ENCODE measurements around the gene PRKACG.

GRCh38 chr9:68983008-68983411 lies 30.9 kb downstream of the PRKACG start:
- TF ChIP-seq, protein P1, sequence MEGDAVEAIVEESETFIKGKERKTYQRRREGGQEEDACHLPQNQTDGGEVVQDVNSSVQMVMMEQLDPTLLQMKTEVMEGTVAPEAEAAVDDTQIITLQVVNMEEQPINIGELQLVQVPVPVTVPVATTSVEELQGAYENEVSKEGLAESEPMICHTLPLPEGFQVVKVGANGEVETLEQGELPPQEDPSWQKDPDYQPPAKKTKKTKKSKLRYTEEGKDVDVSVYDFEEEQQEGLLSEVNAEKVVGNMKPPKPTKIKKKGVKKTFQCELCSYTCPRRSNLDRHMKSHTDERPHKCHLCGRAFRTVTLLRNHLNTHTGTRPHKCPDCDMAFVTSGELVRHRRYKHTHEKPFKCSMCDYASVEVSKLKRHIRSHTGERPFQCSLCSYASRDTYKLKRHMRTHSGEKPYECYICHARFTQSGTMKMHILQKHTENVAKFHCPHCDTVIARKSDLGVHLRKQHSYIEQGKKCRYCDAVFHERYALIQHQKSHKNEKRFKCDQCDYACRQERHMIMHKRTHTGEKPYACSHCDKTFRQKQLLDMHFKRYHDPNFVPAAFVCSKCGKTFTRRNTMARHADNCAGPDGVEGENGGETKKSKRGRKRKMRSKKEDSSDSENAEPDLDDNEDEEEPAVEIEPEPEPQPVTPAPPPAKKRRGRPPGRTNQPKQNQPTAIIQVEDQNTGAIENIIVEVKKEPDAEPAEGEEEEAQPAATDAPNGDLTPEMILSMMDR (conservative IDR thresholded peaks at IDR 0.05 in 1 of 2, IDR thresholded peaks at IDR 0.05 in 1 of 2; ENCODE audit: extremely low read depth in 1 of 2, insufficient read depth in 1 of 2, low read depth in 1 of 2, low read length in 2 of 2), result no peak
- TF ChIP-seq EZH2 (IDR thresholded peaks at IDR 0.05; ENCODE audit: borderline replicate concordance, low read length), result no peak
